Endodermal cell (in vitro differentiated cells): ENCODE data around the gene DCXR. TPM values are rescaled to one million over a fixed set of nuclear protein-coding genes. Genes with fewer than 3 reads are reported as not detected.

Experiments used
- DNase-seq: peaks from one replicate; pipeline ENCODE4 v3.0.0-alpha.2; 2017
- H3K27ac ChIP-seq: 2 replicates; pipeline ENCODE4 v1.5.1; 2013; ENCODE audit warnings: mild to moderate bottlenecking, low read depth, low read length, moderate library complexity
- H3K27me3 ChIP-seq: 2 replicates; pipeline ENCODE4 v1.6.1; 2013; ENCODE audit warnings: mild to moderate bottlenecking, low read length, moderate library complexity; ENCODE audit not compliant: insufficient read depth, control insufficient read depth, poor library complexity, severe bottlenecking
- H3K36me3 ChIP-seq: 2 replicates; pipeline ENCODE4 v1.7.0; 2013; ENCODE audit warnings: mild to moderate bottlenecking, low read length, moderate library complexity; ENCODE audit not compliant: control insufficient read depth, insufficient read depth
- H3K4me1 ChIP-seq: one replicate; pipeline ENCODE4 v1.7.0; 2013; ENCODE audit warnings: low read length; ENCODE audit not compliant: control insufficient read depth, insufficient read depth
- H3K4me3 ChIP-seq: 2 replicates; pipeline ENCODE4 v1.5.1; 2013; ENCODE audit warnings: mild to moderate bottlenecking, low read length, moderate library complexity
- H3K9ac ChIP-seq: 2 replicates; pipeline ENCODE4 v1.6.1; 2013; ENCODE audit warnings: mild to moderate bottlenecking, low read length, moderate library complexity; ENCODE audit not compliant: poor library complexity, severe bottlenecking; ENCODE audit errors: extremely low read depth
- H3K9me3 ChIP-seq: 2 replicates; pipeline ENCODE4 v1.6.1; 2013; ENCODE audit warnings: mild to moderate bottlenecking, low read length, moderate library complexity; ENCODE audit not compliant: control insufficient read depth
- H3K27ac Mint-ChIP-seq: 2 replicates; pipeline ENCODE4 v1.8.0; 2020; ENCODE audit warnings: mixed read lengths
- H3K27me3 Mint-ChIP-seq: 2 replicates; pipeline ENCODE4 v1.8.0; 2021; ENCODE audit warnings: mild to moderate bottlenecking, mixed read lengths; ENCODE audit not compliant: insufficient read depth
- H3K36me3 Mint-ChIP-seq: 2 replicates; pipeline ENCODE4 v1.8.0; 2020; ENCODE audit warnings: low read depth, mixed read lengths
- H3K4me1 Mint-ChIP-seq: 2 replicates; pipeline ENCODE4 v1.8.0; 2020; ENCODE audit warnings: mixed read lengths
- H3K4me3 Mint-ChIP-seq: 2 replicates; pipeline ENCODE4 v1.8.0; 2020; ENCODE audit warnings: mild to moderate bottlenecking, moderate library complexity, mixed read lengths
- H3K9me3 Mint-ChIP-seq: 2 replicates; pipeline ENCODE4 v1.8.0; 2020; ENCODE audit warnings: mild to moderate bottlenecking, mixed read lengths
- WGBS, 2 experiments: methylation state at CpG; one replicate each; pipeline versions ENCODE4 v1.1.5 to v1.1.7; 2013; ENCODE audit warnings: missing lambda C conversion rate in 2 of 2, mixed read lengths in 1 of 2; ENCODE audit not compliant: insufficient coverage in 1 of 2, insufficient read length in 1 of 2; 5-methylcytosine and 5-hydroxymethylcytosine counted together
- total RNA-seq, 2 donors: library from RNA; stranded (reverse); fragmentation: NEBNext Ultra II Directional in 1 of 2; extraction: Animal tissue kit (Norgen Biotek cat#: 25700) in 1 of 2; gene quantifications; 2 replicates in 1 of 2; 3 replicates in 1 of 2; pipeline ENCODE4 v1.2.1, GENCODE V29; 2021
- TF ChIP-seq, protein P1 (sequence below): fragments of 200-600 bp; sonication (generic); conservative IDR thresholded peaks from 2 replicates; pipeline ENCODE4 v1.5.0; 2021; ENCODE audit warnings: antibody characterized with exemption, mild to moderate bottlenecking

The DCXR gene
- total RNA-seq, 2 donors from 2014 or later: 73.8 to 83.6 TPM

DNA sequence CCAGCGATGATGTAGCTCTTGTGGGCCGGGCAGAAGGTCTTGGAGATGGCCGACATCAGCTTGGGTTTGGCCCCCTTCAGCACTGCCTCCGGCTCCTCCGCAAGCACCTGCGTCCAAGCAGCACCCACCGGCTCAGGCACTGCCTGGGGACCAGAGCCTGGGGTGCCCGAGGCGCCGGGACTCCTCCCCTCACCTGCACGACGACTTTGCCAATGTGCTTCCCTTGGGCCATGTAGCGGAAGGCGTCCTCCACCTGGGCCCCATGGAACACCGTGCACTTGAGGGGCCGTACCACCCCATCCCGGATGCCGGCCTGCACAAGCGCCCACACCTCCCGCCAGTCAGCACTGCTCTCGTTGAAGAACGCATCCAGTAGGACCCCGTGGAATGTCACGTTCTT is 45.5 kb upstream of the DCXR start:
- no peak overlapping the region for H3K9ac ChIP-seq
- H3K4me3 Mint-ChIP-seq: no peak overlapping the region
- no peaks in the 10 kb centered on the region for H3K27me3 ChIP-seq
- H3K9me3 ChIP-seq: no peaks in the 10 kb centered on the region
- TF ChIP-seq, protein P1, sequence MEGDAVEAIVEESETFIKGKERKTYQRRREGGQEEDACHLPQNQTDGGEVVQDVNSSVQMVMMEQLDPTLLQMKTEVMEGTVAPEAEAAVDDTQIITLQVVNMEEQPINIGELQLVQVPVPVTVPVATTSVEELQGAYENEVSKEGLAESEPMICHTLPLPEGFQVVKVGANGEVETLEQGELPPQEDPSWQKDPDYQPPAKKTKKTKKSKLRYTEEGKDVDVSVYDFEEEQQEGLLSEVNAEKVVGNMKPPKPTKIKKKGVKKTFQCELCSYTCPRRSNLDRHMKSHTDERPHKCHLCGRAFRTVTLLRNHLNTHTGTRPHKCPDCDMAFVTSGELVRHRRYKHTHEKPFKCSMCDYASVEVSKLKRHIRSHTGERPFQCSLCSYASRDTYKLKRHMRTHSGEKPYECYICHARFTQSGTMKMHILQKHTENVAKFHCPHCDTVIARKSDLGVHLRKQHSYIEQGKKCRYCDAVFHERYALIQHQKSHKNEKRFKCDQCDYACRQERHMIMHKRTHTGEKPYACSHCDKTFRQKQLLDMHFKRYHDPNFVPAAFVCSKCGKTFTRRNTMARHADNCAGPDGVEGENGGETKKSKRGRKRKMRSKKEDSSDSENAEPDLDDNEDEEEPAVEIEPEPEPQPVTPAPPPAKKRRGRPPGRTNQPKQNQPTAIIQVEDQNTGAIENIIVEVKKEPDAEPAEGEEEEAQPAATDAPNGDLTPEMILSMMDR: no peak
- peaks cover 41% of the 10 kb centered on the region for H3K36me3 ChIP-seq
- H3K9me3 Mint-ChIP-seq: no peaks in the 10 kb centered on the region
- no peaks in the 10 kb centered on the region for H3K27me3 Mint-ChIP-seq
- H3K36me3 Mint-ChIP-seq: peaks cover 35% of the 10 kb centered on the region
- H3K27ac ChIP-seq: no peak overlapping the region
- no peak overlapping the region for H3K4me3 ChIP-seq
- WGBS, 2 experiments: 95 to 96% methylated on average over 24 of the region's 24 CpGs
- no peak for DNase-seq
- H3K4me1 Mint-ChIP-seq: no peaks in the 10 kb centered on the region
- H3K4me1 ChIP-seq: no peaks in the 10 kb centered on the region
- H3K27ac Mint-ChIP-seq: no peak overlapping the region

DNA sequence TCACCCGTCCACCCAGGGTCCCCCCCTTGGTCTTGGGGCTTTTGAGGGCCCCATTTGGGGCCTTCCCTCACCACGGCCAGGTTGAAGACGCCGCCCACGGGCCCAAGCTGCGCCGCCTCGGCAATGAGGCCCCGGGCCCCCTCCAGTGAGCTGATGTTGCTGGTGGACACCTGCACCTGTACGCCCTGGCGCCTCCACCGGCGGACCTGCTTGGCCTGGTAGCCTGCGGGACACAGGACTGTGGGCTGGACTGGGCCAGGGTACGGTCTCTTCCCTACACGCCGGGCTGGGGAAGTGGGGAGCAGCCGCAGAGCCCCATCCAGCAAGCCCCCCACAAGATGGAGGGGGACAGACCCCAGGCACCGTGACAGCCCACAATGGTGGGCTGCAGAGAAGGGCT is 45.0 kb upstream of the DCXR start:
- peaks cover 36% of the 10 kb centered on the region for H3K36me3 ChIP-seq
- Mint-ChIP-seq H3K27ac (no peak overlapping the region), H3K9me3 (no peaks in the 10 kb centered on the region), H3K4me1 (no peaks in the 10 kb centered on the region), H3K4me3 (no peak overlapping the region), H3K36me3 (peaks cover 33% of the 10 kb centered on the region), H3K27me3 (no peaks in the 10 kb centered on the region)
- H3K4me3 ChIP-seq: no peak overlapping the region
- no peaks in the 10 kb centered on the region for H3K27me3 ChIP-seq
- DNase-seq: no peak
- H3K9me3 ChIP-seq: no peaks in the 10 kb centered on the region
- H3K27ac ChIP-seq: no peak overlapping the region
- TF ChIP-seq, protein P1: no peak
- H3K4me1 ChIP-seq: no peaks in the 10 kb centered on the region
- H3K9ac ChIP-seq: no peak overlapping the region
- 96 to 100% methylated on average over 14 to 19 of the region's 19 CpGs for WGBS, 2 experiments

DNA sequence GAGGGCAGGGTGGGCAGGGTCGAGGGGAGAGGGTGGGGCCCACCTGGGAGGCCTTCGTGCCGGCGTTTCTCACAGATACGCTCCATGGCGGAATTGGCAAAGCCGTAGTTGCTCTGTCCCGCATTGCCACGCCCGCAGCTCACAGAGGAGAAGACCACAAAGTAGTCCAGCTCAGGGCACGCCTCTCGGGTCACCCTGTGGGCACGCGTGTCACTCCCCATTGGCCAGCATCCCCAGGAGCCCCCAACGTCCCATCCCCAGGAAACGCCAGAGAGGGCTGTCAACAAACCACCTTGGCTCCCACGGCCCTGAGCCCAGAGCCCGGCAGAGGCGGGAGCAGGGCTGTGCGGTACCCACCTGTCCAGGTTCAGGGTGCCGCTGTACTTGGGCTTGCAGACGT is 44.5 kb upstream of the DCXR start:
- peaks cover 32% of the 10 kb centered on the region for H3K36me3 ChIP-seq

More for the DNA sequence above, 44.5 kb upstream of the DCXR start:
- no peaks in the 10 kb centered on the region for H3K4me1 Mint-ChIP-seq
- H3K27me3 Mint-ChIP-seq: no peaks in the 10 kb centered on the region
- Histone ChIP-seq H3K27me3 (no peaks in the 10 kb centered on the region), H3K4me1 (no peaks in the 10 kb centered on the region), H3K4me3 (no peak overlapping the region), H3K9ac (no peak overlapping the region), H3K9me3 (no peaks in the 10 kb centered on the region), H3K27ac (no peak overlapping the region)
- no peaks in the 10 kb centered on the region for H3K9me3 Mint-ChIP-seq
- peaks cover 33% of the 10 kb centered on the region for H3K36me3 Mint-ChIP-seq
- TF ChIP-seq, protein P1: no peak
- H3K4me3 Mint-ChIP-seq: no peak overlapping the region
- no peak for DNase-seq
- H3K27ac Mint-ChIP-seq: no peak overlapping the region
- 96 to 97% methylated on average over 17 to 22 of the region's 22 CpGs for WGBS, 2 experiments
